Muscle of back (tissue), 11 donors: ENCODE results near the gene DDAH1. TPM values are rescaled to one million over a fixed set of nuclear protein-coding genes. Genes with fewer than 3 reads are reported as not detected.

Experiments
- DNase-seq, 3 donors: peaks; one replicate each; pipeline versions ENCODE4 v3.0.0 to v3.0.0-alpha.2; 2013
- polyA plus RNA-seq, 10 donors: library from polyadenylated mRNA; unstranded; fragments of 120-200 nt; gene quantifications; one replicate each; pipeline ENCODE4 v1.2.1, GENCODE V29; 2013; ENCODE audit not compliant: insufficient read length in 10 of 10

DDAH1 gene
- polyA plus RNA-seq, 10 donors: 44.4 to 80.0 (median 57.3) TPM

DNA sequence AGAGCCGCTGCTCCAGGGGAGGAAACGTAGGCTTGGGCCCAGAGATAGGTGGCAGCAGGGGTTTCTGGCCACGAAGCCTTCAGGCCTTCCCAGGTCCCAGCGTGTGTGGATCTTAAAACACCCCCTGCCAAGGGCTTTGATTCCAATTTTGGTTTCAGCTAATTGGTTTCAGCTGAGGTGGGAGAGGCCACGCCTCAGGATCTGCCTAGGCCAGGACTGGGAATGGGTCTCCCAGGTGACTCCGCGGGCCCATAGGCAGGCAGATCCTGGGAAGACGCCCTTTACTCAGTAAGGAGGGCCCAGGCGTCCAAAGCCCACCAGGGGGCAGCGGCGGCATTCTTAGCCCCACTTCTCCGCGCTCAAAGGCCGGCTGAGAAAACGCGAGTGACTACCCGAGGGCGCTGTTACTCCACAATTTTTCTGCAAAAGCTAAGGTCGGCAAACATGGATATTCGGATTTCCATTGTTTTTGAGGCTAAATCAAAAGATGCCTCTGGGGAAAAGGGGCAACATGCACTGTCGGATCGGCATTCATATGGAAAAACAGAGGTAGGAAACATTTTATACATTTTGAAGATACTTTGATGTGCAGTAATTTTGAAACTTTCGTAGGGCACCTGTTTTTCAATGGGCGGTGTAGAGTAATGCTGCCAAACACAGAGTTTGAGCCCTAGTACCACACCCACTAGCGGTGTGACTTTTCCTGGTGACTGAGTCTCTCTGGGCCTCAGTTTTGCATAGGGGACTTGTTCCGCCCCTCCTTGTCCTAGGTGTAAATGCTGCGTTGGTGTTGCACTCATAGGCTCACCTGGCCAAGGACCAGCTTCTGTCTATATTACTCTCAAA is 156.7 kb downstream of the DDAH1 start:
- DNase-seq: peak; percentile 85 to 94 (median 90)

DNA sequence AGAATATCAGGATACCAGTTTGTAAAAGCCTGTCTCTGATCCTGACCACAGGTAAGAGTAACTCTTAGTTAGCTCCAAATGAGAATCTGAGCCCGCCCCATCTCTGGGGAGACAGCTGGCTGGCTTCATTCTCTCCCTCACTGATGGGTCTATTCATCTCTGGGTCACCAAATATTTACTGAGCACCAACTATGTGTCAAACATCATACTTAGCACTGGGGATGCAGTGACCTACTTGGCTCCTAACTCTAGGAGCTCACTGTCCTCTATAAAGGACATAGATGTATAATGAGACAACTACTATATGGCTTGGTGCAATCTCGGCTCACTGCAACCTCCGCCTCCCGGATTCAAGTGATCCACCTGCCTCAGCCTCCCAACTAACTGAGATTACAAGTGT is 158.7 kb downstream of the DDAH1 start:
- no peak for DNase-seq

DNA sequence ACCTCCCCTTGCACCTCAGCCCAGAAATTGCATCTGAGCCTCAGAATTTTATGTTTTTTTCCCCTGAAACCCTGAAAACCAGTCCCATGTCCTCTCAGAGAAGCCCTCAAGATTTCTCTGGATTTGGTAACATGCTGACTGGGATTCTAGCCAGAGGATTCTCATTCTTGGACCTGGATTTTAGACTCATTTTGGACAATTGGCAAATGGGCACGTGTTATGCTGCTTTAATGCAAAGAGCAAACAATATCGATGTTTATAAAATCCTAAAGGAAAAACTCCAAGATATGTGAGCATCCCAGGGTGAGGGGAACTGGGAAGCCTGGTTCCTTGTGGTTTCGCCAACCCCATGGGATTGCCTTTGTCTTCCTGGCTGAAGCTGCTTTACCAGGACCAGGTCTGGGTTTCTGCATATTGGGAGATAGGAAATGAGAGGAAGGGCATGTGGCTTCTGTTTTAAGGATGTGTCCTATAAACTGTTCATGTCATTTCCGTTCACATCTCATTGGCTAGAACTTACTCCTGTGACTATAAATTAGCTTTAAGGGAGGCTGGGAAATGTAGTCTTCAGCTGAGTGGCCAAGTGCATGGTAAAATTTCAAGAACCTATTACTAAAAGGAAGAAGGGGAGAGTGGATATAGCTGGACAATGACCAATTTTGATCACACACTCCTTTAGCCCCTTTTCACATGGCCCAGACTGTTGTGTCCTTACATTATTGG is 161.4 kb downstream of the DDAH1 start:
- DNase-seq: no peak

DNA sequence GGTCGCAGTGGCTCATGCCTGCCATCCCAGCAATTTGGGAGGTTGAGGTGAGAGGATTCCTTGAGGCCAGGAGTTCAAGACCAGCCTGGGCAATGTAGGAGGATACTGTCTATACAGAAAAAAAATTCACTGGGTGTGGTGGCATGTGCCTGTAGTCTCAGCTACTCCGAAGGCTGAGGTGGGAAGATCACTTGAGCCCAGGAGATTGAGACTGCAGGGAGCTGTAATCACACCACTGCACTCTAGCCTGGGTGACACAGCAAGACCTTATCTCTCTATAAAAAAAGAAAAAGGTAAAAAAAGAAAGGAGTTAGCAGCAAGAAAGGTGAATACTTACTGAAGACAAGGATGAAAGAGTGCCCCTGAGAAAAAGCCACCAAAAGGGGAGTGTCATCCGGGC is 164.8 kb downstream of the DDAH1 start:
- DNase-seq: no peak

DNA sequence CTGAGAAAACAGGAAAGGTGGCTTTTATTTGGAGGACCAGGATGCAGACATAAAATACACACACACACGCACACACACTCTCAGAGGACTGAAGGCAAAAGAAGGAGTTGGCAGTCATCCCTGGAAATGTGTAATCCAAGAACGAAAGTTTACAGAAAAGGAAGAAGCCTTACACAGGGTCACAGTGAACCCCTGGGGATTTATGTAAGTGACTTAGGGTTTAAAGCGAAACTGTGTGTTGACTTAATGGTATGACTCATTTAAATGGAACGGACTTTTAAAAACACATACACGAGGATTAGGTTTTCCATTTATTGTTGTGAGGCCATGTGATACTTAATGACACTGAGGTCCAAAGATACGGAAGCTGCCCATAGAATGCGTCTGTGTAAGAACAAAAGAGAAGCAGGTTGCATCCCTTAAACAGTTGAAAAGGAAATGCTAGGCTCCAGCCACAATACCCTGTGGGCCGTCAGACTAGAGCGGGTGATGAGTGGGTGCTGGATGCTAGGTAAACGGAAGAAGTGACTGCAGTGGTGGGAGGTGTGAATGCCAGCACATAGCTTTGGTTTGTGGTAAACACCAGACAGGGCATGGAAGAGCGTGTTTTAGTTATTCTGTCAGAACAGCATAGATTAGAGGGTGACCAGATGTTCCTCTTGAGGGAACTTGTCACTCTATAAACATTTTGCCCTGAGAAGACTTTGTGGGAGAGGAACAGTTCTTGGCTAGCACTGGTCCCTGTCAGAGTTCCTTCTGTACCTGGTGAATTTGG is 166.9 kb downstream of the DDAH1 start:
- peak; percentile 88 to 97 (median 93) for DNase-seq

DNA sequence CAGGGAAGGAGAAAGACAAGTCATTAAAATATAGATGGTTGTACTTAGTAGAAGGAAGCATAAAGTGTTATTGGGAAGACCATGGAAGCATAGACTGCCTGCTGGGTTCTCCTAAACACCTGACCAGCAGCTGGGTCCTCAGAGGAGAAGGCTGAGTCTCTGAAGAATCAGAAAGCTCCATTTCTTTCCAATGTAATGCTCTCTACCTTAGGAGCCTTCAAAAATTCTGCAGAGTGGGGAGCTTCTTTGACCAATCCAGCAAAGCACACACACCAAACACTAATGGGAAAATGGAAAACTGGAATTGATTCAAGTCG is 167.5 kb downstream of the DDAH1 start:
- DNase-seq: no peak

DNA sequence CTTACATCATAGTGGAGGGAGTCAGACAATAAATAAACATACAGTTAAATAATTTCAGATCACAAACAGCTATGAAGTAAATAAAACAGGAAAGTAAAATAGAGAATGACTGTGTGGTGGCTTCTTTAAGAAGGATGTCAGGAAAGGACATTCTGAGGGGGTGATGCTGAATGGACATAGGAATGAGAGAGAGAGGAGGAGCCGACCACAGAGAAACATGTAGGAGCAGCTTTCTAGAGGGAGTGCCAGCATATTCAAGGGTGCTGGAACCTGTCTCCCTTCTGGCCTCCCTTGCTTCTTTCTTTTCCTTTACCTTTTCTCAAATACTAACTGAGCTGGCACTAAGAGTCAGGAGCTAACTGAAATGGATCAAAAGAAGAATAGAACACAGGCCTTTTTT is 168.0 kb downstream of the DDAH1 start:
- DNase-seq: no peak

DNA sequence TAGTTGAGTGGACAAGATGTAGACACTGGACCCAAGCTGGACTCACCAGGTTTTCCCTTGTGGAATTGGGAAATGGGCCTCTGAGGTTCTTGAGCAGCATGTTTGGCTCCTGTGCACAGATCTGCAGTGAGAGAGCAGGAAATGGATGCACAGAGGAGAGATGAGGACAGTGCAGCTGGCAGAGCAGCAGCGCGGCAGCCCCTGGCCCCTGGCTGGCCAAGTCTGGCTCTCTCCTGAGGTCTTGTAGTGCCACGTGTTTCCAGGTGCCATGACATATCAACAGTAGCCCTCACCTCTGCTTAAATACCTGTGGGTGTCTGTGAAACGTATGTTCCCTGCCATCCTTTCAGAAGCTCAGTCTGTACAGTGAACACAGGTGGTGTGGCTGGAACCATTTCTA is 169.3 kb downstream of the DDAH1 start:
- no peak for DNase-seq

DNA sequence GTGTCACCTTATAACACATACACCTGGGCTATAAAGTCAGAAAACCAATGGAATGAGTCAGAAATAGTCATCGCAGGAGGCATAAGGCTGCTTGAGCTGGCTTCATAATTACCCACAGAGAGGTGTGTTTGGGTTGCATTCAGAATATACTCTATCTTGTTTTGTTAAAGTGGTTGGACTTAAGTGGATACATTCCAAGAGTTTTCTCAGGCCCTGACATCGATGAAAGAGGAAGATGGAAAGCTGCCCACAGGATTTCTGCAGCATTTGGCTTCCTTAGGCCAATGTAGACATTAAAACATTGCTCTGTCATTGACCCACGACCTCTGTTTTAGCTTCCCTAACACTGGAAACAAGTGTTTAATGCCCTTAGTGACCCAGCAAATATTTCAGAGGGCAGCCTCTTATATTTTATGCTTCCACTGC is 169.9 kb downstream of the DDAH1 start:
- DNase-seq: no peak

DNA sequence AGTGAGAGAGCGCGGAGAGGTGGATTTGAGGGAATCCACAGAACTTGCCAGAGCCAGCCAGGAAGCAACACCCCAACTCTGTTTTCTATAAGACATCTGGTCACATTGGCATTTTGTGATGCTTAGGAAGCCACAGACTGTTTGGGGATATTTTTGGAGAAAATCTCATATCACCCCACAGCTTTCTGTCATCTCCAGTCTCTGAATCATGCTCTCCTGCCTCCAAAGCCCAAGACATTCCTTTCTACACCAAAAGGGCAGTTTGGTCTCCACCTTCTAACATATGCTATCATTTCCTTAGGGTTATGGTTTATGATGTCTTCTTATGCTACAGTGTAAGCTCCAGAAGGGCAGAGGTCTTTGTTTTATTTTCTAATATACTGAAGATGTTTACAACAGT is 174.1 kb downstream of the DDAH1 start:
- DNase-seq: no peak

DNA sequence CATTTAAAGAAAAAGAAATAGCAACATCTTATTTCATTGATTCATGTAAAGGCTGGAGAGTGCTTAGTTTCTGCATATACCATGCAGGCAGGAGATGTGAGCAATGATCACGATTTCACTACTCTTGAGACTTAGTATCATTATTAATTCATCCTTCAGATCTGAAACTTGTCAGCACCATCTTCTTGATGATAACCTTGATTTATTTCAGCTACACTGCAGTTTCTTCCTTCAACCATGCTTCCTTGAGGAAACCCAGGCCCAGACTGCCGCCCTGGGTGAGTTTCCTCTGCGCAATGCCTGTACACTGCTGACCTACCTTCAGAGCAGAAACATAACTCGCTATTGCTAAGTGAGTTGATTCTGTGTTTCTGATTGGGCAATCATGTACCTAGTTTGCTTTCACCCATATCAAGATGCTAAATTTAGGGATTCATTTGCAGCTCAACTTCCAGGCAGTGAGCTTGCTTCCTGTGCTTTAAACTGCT is 175.1 kb downstream of the DDAH1 start:
- DNase-seq: no peak

DNA sequence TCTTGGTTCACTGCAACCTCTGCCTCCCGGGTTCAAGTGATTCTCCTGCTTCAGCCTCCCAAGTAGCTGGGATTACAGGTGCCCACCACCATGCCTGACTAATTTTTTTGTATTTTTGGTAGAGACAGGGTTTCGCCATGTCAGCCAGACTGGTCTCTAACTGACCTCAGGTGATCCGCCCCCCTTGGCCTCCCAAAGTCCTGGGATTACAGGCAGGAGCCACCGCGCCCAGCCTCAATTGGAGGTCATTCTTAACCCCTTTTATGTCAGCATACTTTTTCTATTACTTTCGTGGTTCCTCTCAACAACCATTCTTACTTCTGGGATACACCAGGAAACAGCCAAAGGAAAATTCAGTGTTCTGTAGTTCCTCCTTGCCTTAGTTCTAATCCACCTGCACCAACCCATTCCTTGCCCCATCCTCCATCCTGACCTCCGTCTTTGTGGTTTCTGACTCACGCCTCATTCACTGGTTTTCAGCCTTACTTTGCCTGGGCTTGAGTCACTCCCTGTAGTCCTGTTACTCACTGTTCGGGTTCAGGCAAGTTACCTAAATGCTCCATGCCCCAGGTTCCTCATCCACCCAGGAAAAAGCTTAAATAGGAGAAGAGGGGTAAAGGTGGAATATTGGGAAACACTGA is 175.6 kb downstream of the DDAH1 start:
- peak in 1 of 3 donors; percentile 82 for DNase-seq

DNA sequence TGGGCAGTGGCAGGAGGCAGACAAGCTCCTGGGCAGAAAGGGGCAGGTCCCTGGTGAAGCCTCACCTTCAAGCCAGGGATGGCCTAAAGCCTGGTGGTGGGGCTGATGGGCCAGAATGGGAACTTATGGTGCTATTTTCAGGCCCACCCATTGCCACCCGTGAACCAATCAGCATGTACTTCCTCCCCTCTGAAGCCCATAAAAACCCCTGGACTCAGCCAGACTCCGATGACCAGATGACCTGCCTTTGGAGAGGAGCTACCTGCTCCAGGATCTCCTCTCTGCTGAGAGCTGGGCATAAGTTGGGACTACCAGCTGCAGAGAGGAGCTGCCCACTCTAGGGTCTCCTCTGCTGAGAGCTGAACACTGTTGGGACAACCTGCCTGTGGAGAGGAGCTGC is 180.8 kb downstream of the DDAH1 start:
- DNase-seq: no peak

DNA sequence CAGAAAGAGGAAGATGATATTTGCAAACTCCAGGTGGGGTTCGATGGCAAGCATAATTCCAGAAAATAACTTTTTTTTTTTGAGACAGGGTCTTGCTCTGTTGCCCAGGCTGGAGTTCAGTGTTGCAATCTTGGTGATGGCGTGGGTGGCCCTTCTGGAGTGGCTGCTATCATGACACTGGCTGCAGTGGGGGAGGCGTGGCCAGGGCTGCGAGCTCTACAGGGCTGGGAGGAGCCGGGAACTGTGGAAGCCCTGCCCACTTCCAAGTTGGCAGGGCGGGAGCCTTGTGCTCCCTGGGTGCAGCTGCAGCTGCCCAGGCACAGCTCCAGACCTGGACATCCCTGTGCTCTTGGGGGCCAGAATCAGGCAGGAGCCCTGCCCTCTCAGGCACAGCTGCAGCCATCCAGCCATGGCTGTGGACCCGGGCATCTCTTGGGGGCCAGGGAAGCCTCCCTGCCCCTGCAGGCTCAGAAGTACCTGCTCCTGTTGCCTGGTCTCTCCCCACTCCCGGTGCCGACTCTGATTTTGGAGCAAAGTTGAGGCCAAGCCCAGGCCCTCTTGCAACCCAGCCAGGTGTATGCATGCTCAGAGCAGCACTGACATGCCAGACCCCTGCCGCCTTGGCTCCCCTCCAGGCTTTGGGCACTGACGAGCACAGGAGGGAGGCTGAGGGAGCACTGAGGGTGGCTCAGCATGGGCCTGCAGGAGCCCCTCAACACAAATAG is 181.3 kb downstream of the DDAH1 start:
- DNase-seq: peak in 2 of 3 donors; percentile 25 to 42

DNA sequence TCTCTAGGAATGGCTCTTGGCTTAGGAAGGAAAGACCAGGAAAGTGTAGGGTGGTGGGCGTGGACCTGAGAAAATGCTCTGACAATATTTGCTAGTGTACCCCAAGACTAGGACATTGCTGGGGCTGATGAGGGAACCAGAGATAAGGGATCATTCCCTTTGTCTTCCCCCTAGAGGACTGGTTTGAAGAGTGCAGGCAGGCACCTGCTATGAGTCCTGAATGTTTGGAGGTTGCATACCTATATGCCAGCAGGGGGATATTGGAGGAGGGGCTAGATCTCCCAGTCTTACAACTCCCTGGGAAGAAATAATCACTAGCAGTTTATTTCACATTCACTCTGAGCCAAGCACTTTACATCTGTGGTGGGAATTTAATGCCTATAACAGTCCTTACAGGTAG is 182.5 kb downstream of the DDAH1 start:
- DNase-seq: no peak

DNA sequence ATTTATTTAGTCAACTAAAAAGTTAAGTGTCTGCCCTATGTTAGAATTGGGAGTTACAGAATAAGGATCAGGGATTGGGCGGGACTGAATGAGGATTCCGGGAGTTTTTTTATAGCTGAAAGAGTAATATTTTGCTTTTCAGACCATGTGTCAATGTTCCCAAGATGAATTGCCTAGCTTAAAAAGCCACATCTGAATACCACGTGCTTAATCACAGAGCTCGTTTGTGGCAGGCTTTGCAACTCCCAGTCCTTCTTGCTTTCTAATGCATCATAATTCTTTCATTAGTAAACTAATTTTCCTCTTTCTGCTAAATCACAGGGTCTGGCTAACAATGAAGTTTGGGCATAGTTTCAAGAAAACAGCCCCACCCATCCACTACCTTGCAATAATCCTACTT is 184.3 kb downstream of the DDAH1 start:
- no peak for DNase-seq

DNA sequence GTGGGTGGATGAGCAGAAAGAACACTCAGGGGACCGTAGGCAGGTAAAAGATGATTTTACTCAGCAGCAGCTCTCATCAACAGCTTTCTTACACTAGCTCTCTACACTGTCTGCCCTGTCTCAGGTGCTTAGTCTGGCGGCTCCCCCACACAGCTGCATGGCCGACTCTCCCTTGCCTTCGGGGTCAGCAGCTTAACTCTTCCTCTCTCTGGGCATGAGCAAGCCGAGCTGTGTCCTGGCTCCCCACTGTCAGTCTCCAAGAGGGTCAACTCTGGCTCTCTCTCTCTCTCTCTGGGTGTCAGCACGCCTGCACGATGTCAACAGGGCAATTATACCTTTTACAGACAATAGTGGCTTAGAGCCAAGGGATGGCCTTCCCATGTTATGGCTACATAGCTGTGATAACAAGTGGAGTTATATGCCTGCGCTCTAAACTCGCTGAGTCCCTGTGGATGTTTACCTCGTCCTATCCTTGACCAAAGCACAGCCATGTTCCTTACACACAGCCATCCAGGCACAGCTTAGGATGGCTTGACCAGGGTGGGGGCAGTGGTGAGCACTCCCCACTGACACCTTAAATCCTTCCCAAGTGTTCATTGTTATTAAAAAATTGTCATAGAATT is 185.4 kb downstream of the DDAH1 start:
- DNase-seq: no peak

DNA sequence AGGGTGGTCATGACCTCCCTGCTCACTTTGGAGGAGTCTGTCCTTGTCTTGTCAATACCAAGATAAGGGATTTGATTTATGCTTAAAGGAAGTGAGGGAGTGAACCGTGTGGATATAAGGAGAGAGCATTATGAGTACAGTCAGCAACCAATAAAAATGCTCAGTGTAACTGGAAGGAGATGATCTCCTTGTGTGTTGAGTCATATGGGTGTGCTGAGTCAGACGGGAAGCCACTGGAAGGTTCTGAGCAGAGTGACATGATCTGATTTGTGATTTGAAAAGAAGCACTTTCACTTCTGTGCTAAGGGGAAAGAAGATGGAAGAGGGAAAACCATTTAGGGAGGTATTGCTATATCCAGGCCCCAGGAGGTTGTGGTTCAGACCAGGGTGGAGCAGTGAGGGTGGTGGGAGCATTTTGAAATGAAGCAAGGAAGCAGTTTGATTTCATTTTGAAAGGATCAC is 186.1 kb downstream of the DDAH1 start:
- peak in 1 of 3 donors; percentile 84 for DNase-seq

DNA sequence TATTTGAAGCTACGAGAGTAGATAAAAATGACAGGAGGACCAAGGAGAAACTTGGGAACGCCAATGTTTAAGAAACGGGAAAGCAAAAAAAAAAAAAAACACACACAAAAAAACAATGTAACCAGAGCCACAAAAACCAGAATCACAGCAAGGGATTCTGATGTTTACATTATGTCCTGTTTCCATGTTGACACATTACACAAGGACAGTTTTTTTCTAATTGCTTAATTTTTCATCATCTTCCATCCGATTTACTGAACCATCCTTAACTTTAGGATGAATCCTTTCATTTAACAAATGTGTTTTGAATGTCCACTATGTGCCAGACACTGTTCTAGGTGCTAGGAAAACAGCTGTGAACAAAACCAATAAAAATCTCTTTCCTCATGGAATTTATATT is 187.2 kb downstream of the DDAH1 start:
- no peak for DNase-seq

DNA sequence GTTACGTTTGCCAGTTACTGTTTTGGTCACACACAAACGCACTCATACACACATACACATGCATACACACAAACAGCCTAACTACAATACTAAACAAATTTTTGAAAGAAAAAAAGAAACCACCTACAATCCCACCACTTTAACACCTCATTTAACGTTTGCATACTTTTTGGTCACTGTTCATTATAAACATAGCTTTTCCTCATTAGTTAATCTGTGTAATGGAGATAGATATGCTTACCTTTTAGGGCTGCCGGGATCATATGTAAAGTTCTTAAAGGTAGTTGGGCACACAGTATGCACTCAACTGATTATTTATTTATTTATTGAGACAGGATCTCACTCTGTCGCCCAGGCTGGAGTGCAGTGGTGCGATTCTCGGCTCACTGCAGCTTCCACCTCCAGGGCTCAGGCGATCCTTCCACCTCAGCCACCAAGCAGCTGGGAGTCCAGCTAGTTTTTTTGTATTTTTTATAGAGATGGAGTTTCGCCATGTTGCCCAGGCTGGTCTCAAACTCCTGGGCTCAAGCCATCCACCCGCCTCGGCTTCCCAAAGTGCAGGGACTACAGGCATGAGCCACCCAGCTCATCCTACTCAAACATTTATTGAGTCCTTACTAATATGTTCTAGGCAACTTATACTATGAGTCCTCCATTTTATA is 187.8 kb downstream of the DDAH1 start:
- no peak for DNase-seq
